Activated CD4-positive, alpha-beta T cell treated with anti-CD3 and anti-CD28 coated beads for 36 hours (primary cell): ENCODE data around the gene EBF4. TPM values are rescaled to one million over a fixed set of nuclear protein-coding genes. Genes with fewer than 3 reads are reported as not detected.
A peak's percentile ranks its signal among the peaks of the same experiment; 100 is the strongest.
"Not testable (repeated sequence)": the region's sequence is repeated elsewhere in the genome, so short reads cannot be mapped to it uniquely, and the experiment has no call there.

Experiments used
- ATAC-seq: fragments of 200-7000 bp; cut with Tn5 transposase; one replicate; pipeline ENCODE4 v1.10.0; 2021; ENCODE audit warnings: mild to moderate bottlenecking, moderate library complexity
- CTCF ChIA-PET: fragments of 350-600 bp; sonication (Branson Sonifier 250); formaldehyde crosslinking; loops from one replicate; lab custom pipeline; 2021; ENCODE audit warnings: antibody characterized with exemption; lab: Charles Lee
- POLR2A ChIA-PET: fragments of 350-600 bp; sonication (Branson Sonifier 250); formaldehyde crosslinking; loops from one replicate; lab custom pipeline; 2021; ENCODE audit warnings: antibody characterized with exemption, inconsistent platforms; lab: Charles Lee
- DNase-seq: peaks from one replicate; pipeline ENCODE4 v3.0.0-alpha.2; 2020
- H3K27ac Mint-ChIP-seq: one replicate; pipeline ENCODE4 v1.8.0; 2021; ENCODE audit warnings: mixed read lengths
- H3K27me3 Mint-ChIP-seq: one replicate; pipeline ENCODE4 v1.8.0; 2021; ENCODE audit warnings: mixed read lengths
- H3K36me3 Mint-ChIP-seq: one replicate; pipeline ENCODE4 v1.8.0; 2021; ENCODE audit warnings: low read depth, mixed read lengths
- H3K4me1 Mint-ChIP-seq: one replicate; pipeline ENCODE4 v1.8.0; 2021; ENCODE audit warnings: mixed read lengths
- H3K4me3 Mint-ChIP-seq: one replicate; pipeline ENCODE4 v1.8.0; 2021; ENCODE audit warnings: mild to moderate bottlenecking, moderate library complexity, mixed read lengths
- H3K9me3 Mint-ChIP-seq: one replicate; pipeline ENCODE4 v1.8.0; 2021; ENCODE audit warnings: low read depth, mixed read lengths
- intact Hi-C, 2 experiments: fragments of 100-400 bp; cut with DNase I in 1 of 2; cut with micrococcal nuclease in 1 of 2; formaldehyde crosslinking; loops; one replicate each; pipeline versions ENCODE4 v1.14.2 to v1.15.1; 2022 to 2024; cut with DNase I, micrococcal nuclease
- total RNA-seq, 2 experiments: library from RNA; stranded (reverse); gene quantifications; one replicate each; pipeline ENCODE4 v1.2.3, GENCODE V29; 2021

EBF4 gene
- total RNA-seq, 2 experiments from 2014 or later, result 3.7 to 4.3 TPM

DNA sequence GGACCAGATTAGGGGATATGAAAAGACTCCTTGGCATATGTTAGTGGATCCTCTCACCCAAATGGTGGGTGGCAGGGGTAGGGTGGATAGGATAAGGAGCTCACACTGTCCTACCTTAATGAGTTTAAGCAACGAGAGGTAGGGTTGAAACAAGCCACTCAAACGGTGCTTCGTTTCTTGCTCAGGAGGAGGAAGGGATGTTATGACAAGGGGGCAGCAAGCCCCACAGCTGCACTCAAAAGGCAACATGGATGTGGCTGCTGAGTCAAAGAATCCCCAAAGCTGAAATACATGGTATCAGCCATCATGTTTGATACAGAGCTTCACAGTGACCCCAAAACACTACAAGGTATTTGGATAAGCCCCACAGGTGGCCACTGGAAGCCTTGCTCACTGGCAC, 20.1 kb upstream of the EBF4 start:
- H3K27me3 Mint-ChIP-seq, result no peaks in the 10 kb centered on the region
- DNase-seq (no peak), ATAC-seq (no peak)
- no peaks in the 10 kb centered on the region for H3K4me1 Mint-ChIP-seq
- intact Hi-C loops, result no loop called here
- H3K4me3 Mint-ChIP-seq, result no peak overlapping the region
- H3K36me3 Mint-ChIP-seq, result no peaks in the 10 kb centered on the region
- CTCF ChIA-PET, result interaction anchor here (0.6 to 3.3 kb wide), 7 partner anchors 8 to 265 kb away, joined by 3 to 7 read pairs (median 3); no protein-coding TSS in a partner anchor
- no peaks in the 10 kb centered on the region for H3K9me3 Mint-ChIP-seq
- H3K27ac Mint-ChIP-seq, result no peak overlapping the region
- POLR2A ChIA-PET, result no interaction called here

DNA sequence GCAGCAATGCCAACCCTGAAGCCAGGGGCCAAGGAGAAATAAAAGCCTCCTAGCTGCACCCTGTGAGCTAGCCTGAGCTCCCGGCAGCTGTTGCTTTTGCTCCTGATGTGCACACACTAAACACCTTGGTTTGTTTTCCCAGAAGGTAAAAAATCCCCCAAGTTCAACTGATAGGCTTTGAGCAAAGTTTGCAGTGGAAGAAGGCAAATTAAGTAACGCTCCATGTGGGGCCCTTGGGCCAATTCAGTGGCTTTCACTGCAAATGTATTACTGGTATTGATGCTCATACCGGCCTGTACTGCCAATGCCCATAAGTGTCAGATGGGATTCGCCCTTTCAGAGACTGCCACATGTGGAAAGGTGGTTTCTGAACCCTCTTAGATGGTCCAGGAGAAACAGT, 19.1 kb upstream of the EBF4 start:
- POLR2A ChIA-PET, result interaction anchor here (0.6 kb wide), 1 partner anchor 209 kb away, joined by 3 read pairs; no protein-coding TSS in a partner anchor
- H3K4me3 Mint-ChIP-seq, result no peak overlapping the region
- no peak for ATAC-seq
- no peak for DNase-seq
- H3K9me3 Mint-ChIP-seq, result no peaks in the 10 kb centered on the region
- H3K4me1 Mint-ChIP-seq, result no peaks in the 10 kb centered on the region
- intact Hi-C loops, result no loop called here
- CTCF ChIA-PET, result interaction anchor here (0.9 to 3.3 kb wide), 5 partner anchors 9 to 419 kb away, joined by 3 to 7 read pairs (median 4); no protein-coding TSS in a partner anchor
- H3K36me3 Mint-ChIP-seq, result no peaks in the 10 kb centered on the region
- no peaks in the 10 kb centered on the region for H3K27me3 Mint-ChIP-seq
- H3K27ac Mint-ChIP-seq, result no peak overlapping the region

DNA sequence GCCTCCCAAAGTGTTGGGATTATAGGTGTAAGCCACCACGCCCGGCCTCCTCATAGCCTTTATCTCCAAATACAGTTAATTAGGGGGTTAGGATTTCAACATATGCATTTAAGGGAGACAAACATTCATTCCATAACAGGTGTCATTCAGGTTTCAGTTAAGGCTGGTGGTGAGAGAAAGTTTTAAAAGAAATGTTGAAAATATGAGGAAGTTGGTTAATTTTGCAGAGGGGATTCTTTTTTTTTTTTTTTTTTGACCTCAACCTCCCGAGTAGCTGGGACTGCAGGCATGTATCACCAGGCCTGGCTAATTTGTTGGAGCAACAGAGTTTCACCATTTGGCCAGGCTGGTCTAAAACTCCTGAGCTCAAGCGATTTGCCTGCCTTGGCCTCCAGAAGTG, 12.5 kb upstream of the EBF4 start:
- POLR2A ChIA-PET, result no interaction called here
- Mint-ChIP-seq H3K4me1 (no peaks in the 10 kb centered on the region), H3K4me3 (no peak overlapping the region), H3K9me3 (no peaks in the 10 kb centered on the region), H3K36me3 (no peaks in the 10 kb centered on the region), H3K27ac (no peak overlapping the region), H3K27me3 (peaks cover 15% of the 10 kb centered on the region)
- intact Hi-C loops, result no loop called here
- ATAC-seq (no peak), DNase-seq (no peak)
- CTCF ChIA-PET, result interaction anchor here (1.3 kb wide), 1 partner anchor 9 kb away, joined by 4 read pairs; no protein-coding TSS in a partner anchor

DNA sequence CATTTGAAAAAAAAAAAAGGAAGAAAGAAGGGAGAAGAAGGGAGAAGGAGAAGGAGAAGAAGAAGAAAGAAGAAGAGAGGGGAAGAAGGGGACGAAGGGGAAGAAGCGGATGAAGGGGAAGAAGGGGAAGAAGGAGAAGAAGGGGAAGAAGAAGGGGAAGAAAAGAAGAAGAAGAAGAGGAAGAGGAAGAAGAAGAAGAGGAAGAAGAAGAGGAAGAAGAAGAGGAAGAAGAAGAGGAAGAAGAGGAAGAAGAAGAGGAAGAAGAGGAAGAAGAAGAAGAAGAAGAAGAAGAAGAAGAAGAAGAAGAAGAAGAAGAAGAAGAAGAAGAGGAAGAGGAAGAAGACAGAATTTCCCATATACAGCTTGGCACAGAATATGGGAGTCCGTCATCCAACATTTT, 10.5 kb upstream of the EBF4 start:
- H3K27me3 Mint-ChIP-seq, result peaks cover 15% of the 10 kb centered on the region
- ATAC-seq, CTCF ChIA-PET, H3K4me3 Mint-ChIP-seq, intact Hi-C loops, DNase-seq, POLR2A ChIA-PET, H3K36me3 Mint-ChIP-seq, H3K27ac Mint-ChIP-seq, H3K4me1 Mint-ChIP-seq, H3K9me3 Mint-ChIP-seq: not testable (repeated sequence)

DNA sequence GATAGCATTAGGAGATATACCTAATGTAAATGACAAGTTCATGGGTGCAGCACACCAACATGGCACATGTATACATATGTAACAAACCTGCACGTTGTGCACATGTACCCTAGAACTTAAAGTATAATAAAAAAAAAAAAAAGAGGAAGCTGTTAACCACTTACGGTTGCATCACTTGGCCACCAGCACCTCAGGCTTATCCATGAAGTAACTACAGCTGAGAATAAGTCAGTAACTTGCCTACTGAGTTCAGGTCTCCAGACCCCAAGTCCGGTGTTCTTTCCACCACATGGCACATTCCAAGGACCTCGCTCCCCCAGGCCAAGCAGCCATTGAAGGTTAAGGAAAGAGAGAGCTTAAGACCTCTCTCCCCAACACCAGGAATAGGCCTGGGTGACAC, 7.8 kb upstream of the EBF4 start:
- POLR2A ChIA-PET, H3K4me1 Mint-ChIP-seq, H3K36me3 Mint-ChIP-seq, H3K27ac Mint-ChIP-seq, H3K4me3 Mint-ChIP-seq, ATAC-seq, H3K9me3 Mint-ChIP-seq, DNase-seq: not testable (repeated sequence)
- peaks cover 15% of the 10 kb centered on the region for H3K27me3 Mint-ChIP-seq
- CTCF ChIA-PET, result interaction anchor here (1.0 to 5.8 kb wide), 2 partner anchors 69 to 316 kb away, joined by 3 to 45 read pairs; no protein-coding TSS in a partner anchor
- intact Hi-C loops, result loop anchor here in 1 of 2 experiments (5.0 kb wide), 1 partner anchor 392 kb away; no protein-coding TSS in a partner anchor

DNA sequence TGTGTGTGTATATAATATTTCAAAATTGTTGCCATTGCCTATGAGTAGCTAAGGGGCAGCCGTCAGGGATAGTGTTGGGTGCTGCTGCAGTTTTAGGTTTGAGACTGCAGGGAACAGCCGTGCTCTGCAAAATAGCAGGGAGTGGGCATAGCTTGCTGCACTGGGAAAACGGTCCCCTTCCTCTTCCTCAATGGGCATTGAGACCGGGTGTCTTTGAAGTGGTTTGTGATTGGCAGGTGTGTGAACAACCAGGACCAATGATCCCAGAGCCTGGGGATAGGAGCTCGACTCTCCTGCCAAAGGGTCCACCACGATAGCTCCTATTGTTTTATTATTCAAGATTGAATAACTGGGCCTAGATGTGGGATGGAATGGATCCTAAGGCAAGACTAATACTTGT, 5.1 kb upstream of the EBF4 start:
- Mint-ChIP-seq H3K27me3 (peaks cover 22% of the 10 kb centered on the region), H3K4me3 (no peak overlapping the region), H3K4me1 (peaks cover 18% of the 10 kb centered on the region), H3K27ac (peak overlapping the region; percentile 33), H3K9me3 (no peaks in the 10 kb centered on the region), H3K36me3 (no peaks in the 10 kb centered on the region)
- ATAC-seq (no peak), DNase-seq (no peak)
- CTCF ChIA-PET, result interaction anchor here (0.6 to 5.8 kb wide), 18 partner anchors 12 to 628 kb away, joined by 3 to 71 read pairs (median 4); no protein-coding TSS in a partner anchor
- POLR2A ChIA-PET, result interaction anchor here (1.0 kb wide), 1 partner anchor 185 kb away, joined by 3 read pairs; no protein-coding TSS in a partner anchor
- intact Hi-C loops, result loop anchor here in 1 of 2 experiments (5.0 kb wide), 1 partner anchor 390 kb away; no protein-coding TSS in a partner anchor

DNA sequence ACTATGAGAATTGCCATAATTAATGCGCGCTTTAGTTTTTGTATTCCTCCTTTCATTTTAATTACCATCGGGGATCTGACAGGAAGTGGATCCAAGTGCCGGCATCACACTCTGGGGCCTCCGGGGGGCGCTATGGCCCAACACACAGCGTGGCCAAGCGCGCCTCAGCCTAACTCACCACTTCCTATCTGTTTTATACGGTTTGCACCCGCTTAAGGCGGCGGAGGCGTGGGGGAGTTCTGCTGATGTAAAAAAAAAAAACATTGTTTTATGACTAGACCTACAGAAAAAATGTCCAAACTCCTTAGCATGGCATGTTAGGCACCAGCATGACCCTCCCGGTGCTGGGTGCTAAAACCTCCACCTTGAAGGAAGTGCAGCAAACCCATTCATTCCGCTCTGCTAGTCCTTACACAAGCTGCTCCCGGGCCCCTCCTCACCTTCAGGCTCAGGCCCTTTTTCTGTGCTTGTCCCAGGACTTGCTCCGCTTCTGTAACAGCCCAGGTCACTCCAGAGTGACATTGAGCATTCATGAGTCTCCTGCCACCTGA, 4.5 kb upstream of the EBF4 start:
- Mint-ChIP-seq H3K4me1 (peaks cover 18% of the 10 kb centered on the region), H3K36me3 (no peaks in the 10 kb centered on the region), H3K27ac (peak overlapping the region; percentile 33), H3K27me3 (peaks cover 18% of the 10 kb centered on the region), H3K4me3 (no peak overlapping the region), H3K9me3 (no peaks in the 10 kb centered on the region)
- peak; percentile 95 for ATAC-seq
- intact Hi-C loops, result loop anchor here (1.0 to 5.0 kb wide), 7 partner anchors 55 to 389 kb away; no protein-coding TSS in a partner anchor
- peak; percentile 91 for DNase-seq
- POLR2A ChIA-PET, result interaction anchor here (1.0 kb wide), 1 partner anchor 184 kb away, joined by 3 read pairs; no protein-coding TSS in a partner anchor
- CTCF ChIA-PET, result interaction anchor here (0.6 to 5.8 kb wide), 28 partner anchors 8 to 966 kb away, joined by 3 to 71 read pairs (median 4); no protein-coding TSS in a partner anchor

DNA sequence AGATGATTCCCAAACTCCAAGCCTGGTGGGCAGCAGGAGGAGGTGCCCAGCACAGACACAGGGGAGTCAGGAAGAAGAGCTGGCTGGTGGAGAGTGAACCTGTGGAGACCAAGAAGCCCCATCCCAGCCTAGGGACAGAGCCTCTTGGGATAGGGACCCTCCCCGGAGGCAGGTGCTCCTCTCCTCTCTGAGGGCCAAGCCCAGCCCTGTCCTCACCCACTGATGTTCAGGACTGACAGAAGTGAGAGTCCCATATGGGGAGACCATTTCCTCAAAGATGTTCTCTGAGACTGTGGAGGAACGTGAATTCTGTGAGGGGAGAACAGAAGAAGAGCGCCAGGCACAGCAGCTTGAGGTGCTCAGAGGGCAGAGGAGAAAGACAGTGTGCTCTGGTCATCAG, 2.4 kb upstream of the EBF4 start:
- no peak overlapping the region for H3K27ac Mint-ChIP-seq
- peaks cover 28% of the 10 kb centered on the region for H3K27me3 Mint-ChIP-seq
- H3K36me3 Mint-ChIP-seq, result no peaks in the 10 kb centered on the region
- POLR2A ChIA-PET, result interaction anchor here (0.5 kb wide), 1 partner anchor 155 kb away, joined by 5 read pairs; no protein-coding TSS in a partner anchor
- no peak for ATAC-seq
- no peak overlapping the region for H3K4me3 Mint-ChIP-seq
- intact Hi-C loops, result no loop called here
- CTCF ChIA-PET, result interaction anchor here (4.0 to 5.8 kb wide), 4 partner anchors 40 to 311 kb away, joined by 30 to 71 read pairs (median 38); no protein-coding TSS in a partner anchor
- H3K4me1 Mint-ChIP-seq, result peaks cover 18% of the 10 kb centered on the region
- H3K9me3 Mint-ChIP-seq, result no peaks in the 10 kb centered on the region
- DNase-seq, result no peak

DNA sequence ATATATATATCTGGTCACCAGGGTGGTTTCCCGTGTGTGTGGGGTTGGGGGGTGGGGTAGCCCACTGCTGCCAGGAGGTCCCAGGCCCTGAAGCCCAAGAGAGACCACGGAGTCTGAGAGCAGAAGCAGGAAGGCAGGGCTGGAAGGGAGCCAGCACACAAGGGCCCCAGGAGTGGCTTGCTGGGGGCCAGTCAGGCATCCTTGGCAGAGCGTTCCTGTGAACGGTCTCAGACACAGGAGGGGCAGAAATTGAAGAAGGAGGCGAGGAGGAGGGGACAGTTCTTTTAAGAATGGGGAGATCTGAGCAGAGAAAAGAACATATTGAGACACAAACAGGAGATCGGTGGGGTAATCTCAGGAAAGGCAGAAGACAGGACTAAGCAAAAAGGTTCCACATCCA, 1.9 kb upstream of the EBF4 start:
- CTCF ChIA-PET, result interaction anchor here (0.9 to 4.1 kb wide), 3 partner anchors 40 to 65 kb away, joined by 4 to 71 read pairs (median 30); no protein-coding TSS in a partner anchor
- peaks cover 18% of the 10 kb centered on the region for H3K4me1 Mint-ChIP-seq
- ATAC-seq (no peak), DNase-seq (no peak)
- no peak overlapping the region for H3K27ac Mint-ChIP-seq
- POLR2A ChIA-PET, result no interaction called here
- no peaks in the 10 kb centered on the region for H3K36me3 Mint-ChIP-seq
- peaks cover 33% of the 10 kb centered on the region for H3K27me3 Mint-ChIP-seq
- peak overlapping the region; percentile 78 for H3K4me3 Mint-ChIP-seq
- intact Hi-C loops, result no loop called here
- H3K9me3 Mint-ChIP-seq, result no peaks in the 10 kb centered on the region

DNA sequence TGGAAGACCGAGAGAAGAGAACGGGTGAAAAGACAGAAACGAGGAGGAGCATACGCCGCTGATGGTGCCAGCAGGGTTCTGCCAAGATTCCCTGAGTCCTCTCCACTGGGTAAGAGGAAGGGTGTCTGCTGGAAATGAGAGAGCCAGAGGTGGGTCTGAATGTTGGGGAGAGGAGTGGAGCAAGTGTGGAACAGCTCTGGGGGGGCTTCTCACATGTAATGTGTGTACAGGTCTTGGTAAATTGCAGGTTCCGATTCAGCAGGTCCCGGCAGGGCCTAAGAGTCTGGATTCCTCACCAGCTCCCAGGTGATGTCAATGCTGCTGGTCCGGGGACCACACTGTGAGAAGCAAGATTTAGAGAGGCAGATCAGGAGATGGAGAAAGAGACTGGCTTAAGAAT, 1.5 kb upstream of the EBF4 start:
- intact Hi-C loops, result no loop called here
- ChIA-PET POLR2A (interaction anchor here (0.5 kb wide), 1 partner anchor 233 kb away, joined by 3 read pairs; no protein-coding TSS in a partner anchor), CTCF (interaction anchor here (0.9 to 1.1 kb wide), 2 partner anchors 64 to 82 kb away, joined by 3 to 4 read pairs; no protein-coding TSS in a partner anchor)
- no peak overlapping the region for H3K27ac Mint-ChIP-seq
- peaks cover 18% of the 10 kb centered on the region for H3K4me1 Mint-ChIP-seq
- H3K4me3 Mint-ChIP-seq, result peak overlapping the region; percentile 78
- no peaks in the 10 kb centered on the region for H3K9me3 Mint-ChIP-seq
- DNase-seq (no peak), ATAC-seq (no peak)
- H3K36me3 Mint-ChIP-seq, result no peaks in the 10 kb centered on the region
- peaks cover 37% of the 10 kb centered on the region for H3K27me3 Mint-ChIP-seq

DNA sequence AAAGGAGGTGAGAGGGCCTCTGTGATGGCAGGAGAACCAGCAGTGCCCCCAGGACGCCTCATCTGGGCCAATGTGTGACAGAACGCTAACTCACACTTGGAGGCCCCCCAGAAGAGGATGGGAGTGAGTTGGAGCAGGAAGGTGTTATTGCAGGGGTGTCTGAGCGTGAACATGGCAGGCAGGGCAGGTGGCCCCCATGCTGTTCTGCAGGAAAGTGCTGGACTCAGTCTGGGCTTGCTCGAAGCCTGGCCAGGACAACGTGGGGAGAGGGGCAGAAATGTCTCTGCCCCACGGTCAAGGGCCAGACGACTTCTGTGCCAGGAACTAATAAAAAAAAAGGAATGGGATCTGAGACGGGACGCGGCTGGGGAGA, 931 bp upstream of the EBF4 start:
- peaks cover 18% of the 10 kb centered on the region for H3K4me1 Mint-ChIP-seq
- ChIA-PET POLR2A (interaction anchor here (0.5 kb wide), 1 partner anchor 234 kb away, joined by 3 read pairs; no protein-coding TSS in a partner anchor), CTCF (interaction anchor here (0.9 to 1.9 kb wide), 3 partner anchors 64 to 82 kb away, joined by 3 to 4 read pairs (median 4); no protein-coding TSS in a partner anchor)
- peak overlapping the region; percentile 78 for H3K4me3 Mint-ChIP-seq
- H3K27me3 Mint-ChIP-seq, result peaks cover 37% of the 10 kb centered on the region
- H3K9me3 Mint-ChIP-seq, result no peaks in the 10 kb centered on the region
- H3K36me3 Mint-ChIP-seq, result no peaks in the 10 kb centered on the region
- ATAC-seq (no peak), DNase-seq (no peak)
- no peak overlapping the region for H3K27ac Mint-ChIP-seq
- intact Hi-C loops, result loop anchor here in 1 of 2 experiments (1.0 kb wide), 1 partner anchor 182 kb away; the partner anchor contains the start of gene PTPRA
